Renal cortical epithelial cell (primary cell): ENCODE measurements around the gene SLC12A5. TPM values are rescaled to one million over a fixed set of nuclear protein-coding genes. Genes with fewer than 3 reads are reported as not detected.
A peak's percentile ranks its signal among the peaks of the same experiment; 100 is the strongest.
"Not testable (repeated sequence)": the region's sequence is repeated elsewhere in the genome, so short reads cannot be mapped to it uniquely, and the experiment has no call there.

Source experiments
- DNase-seq: peaks from one replicate; pipeline ENCODE4 v3.0.0-alpha.2; 2011; ENCODE audit warnings: low read depth
- total RNA-seq: library from RNA; depleted of rRNA; stranded (reverse); fragments of >200 nt; gene quantifications from 2 replicates; pipeline ENCODE4 v1.2.3, GENCODE V29; 2014

Gene SLC12A5
- total RNA-seq, 1 donor from 2014 or later = 0.55 TPM

GRCh38 chr20:46077642-46078305, 48.8 kb downstream of the SLC12A5 start:
- no peak for DNase-seq

- no peak for DNase-seq
Observed at GRCh38 chr20:46078954-46079353, 49.9 kb downstream of the SLC12A5 start.

- no peak for DNase-seq
Observed at GRCh38 chr20:46081074-46081473, 52.1 kb downstream of the SLC12A5 start.

GRCh38 chr20:46083101-46083500, 54.1 kb downstream of the SLC12A5 start:
- no peak for DNase-seq

GRCh38 chr20:46083531-46084061, 54.6 kb downstream of the SLC12A5 start:
- no peak for DNase-seq

GRCh38 chr20:46084805-46085178, 55.8 kb downstream of the SLC12A5 start:
- no peak for DNase-seq

- peak; percentile 74 for DNase-seq
Observed at GRCh38 chr20:46085179-46085851, 56.3 kb downstream of the SLC12A5 start.

- DNase-seq = peak; percentile 38
Observed at GRCh38 chr20:46087161-46087560, 58.1 kb downstream of the SLC12A5 start.

GRCh38 chr20:46088409-46089166, 59.6 kb downstream of the SLC12A5 start:
- peak; percentile 57 for DNase-seq

- DNase-seq = no peak
Observed at GRCh38 chr20:46089167-46089416, 60.1 kb downstream of the SLC12A5 start.

- peak; percentile 84 for DNase-seq
Observed at GRCh38 chr20:46089417-46090388, 60.7 kb downstream of the SLC12A5 start, which contains the start of gene NCOA5. Gene NCOA5 (minus strand): TSS chr20:46089962. CDS start chr20:46079424, 10,538 bp downstream.

GRCh38 chr20:46091622-46092535, 62.9 kb downstream of the SLC12A5 start:
- not testable (repeated sequence) for DNase-seq

- peak; percentile 53 for DNase-seq
Observed at GRCh38 chr20:46093531-46093930, 64.5 kb downstream of the SLC12A5 start.

GRCh38 chr20:46099491-46100287, 70.7 kb downstream of the SLC12A5 start:
- DNase-seq = no peak

GRCh38 chr20:46100444-46100843, 71.4 kb downstream of the SLC12A5 start:
- DNase-seq = not testable (repeated sequence)

GRCh38 chr20:46100988-46101387, 72.0 kb downstream of the SLC12A5 start:
- no peak for DNase-seq

- no peak for DNase-seq
Observed at GRCh38 chr20:46101957-46102356, 72.9 kb downstream of the SLC12A5 start.

GRCh38 chr20:46102940-46103339, 73.9 kb downstream of the SLC12A5 start:
- DNase-seq = no peak

- DNase-seq = no peak
Observed at GRCh38 chr20:46104262-46104661, 75.2 kb downstream of the SLC12A5 start.

- DNase-seq = no peak
Observed at GRCh38 chr20:46107061-46107460, 78.0 kb downstream of the SLC12A5 start.
